ENCODE data around the gene LRRC19.

DNA sequence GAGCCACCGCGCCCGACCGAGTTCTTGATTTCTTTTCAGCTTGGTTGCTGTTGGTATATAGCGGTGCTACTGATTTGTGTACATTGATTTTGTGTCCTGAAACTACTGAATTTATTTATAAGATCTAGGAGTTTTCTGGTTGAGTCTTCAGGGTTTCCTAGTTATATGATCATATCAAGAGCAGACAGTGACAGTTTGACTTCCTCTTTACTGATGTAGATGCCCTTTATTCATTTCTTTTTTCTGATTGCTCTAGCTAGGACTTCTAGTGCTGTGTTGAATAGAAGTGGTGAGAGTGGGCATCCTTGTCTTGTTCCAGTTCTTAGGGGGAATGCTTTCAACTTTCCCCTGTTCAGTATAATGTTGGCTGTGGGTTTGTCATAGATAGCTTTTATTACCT, 17.4 kb upstream of the LRRC19 start:
- TF ChIP-seq, protein P1, sequence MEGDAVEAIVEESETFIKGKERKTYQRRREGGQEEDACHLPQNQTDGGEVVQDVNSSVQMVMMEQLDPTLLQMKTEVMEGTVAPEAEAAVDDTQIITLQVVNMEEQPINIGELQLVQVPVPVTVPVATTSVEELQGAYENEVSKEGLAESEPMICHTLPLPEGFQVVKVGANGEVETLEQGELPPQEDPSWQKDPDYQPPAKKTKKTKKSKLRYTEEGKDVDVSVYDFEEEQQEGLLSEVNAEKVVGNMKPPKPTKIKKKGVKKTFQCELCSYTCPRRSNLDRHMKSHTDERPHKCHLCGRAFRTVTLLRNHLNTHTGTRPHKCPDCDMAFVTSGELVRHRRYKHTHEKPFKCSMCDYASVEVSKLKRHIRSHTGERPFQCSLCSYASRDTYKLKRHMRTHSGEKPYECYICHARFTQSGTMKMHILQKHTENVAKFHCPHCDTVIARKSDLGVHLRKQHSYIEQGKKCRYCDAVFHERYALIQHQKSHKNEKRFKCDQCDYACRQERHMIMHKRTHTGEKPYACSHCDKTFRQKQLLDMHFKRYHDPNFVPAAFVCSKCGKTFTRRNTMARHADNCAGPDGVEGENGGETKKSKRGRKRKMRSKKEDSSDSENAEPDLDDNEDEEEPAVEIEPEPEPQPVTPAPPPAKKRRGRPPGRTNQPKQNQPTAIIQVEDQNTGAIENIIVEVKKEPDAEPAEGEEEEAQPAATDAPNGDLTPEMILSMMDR (conservative IDR thresholded peaks at IDR 0.05 in 1 of 2, IDR thresholded peaks at IDR 0.05 in 1 of 2; ENCODE audit: extremely low read depth in 1 of 2, insufficient read depth in 1 of 2, low read depth in 1 of 2, low read length in 2 of 2) = no peak
- TF ChIP-seq EZH2 (IDR thresholded peaks at IDR 0.05; ENCODE audit: borderline replicate concordance, low read length) = no peak
